Stimulated activated naive CD8-positive, alpha-beta T cell treated with anti-CD3 and anti-CD28 coated beads, Interleukin-15, Interleukin-2, amounts not matched to agents 100 ng/mL and 50 ng/mL, for 24 hours (primary cell): ENCODE measurements around the gene GPR37L1.

ENCODE experiments used
- H3K27ac Mint-ChIP-seq: one replicate; pipeline ENCODE4 v1.8.0; 2021; ENCODE audit warnings: mild to moderate bottlenecking, mixed read lengths
- H3K27me3 Mint-ChIP-seq: one replicate; pipeline ENCODE4 v1.8.0; 2021; ENCODE audit warnings: mixed read lengths
- H3K36me3 Mint-ChIP-seq: one replicate; pipeline ENCODE4 v1.8.0; 2021; ENCODE audit warnings: low read depth, mixed read lengths
- H3K4me1 Mint-ChIP-seq: one replicate; pipeline ENCODE4 v1.8.0; 2021; ENCODE audit warnings: low read depth, mixed read lengths
- H3K4me3 Mint-ChIP-seq: one replicate; pipeline ENCODE4 v1.8.0; 2021; ENCODE audit warnings: mild to moderate bottlenecking, mixed read lengths
- H3K9me3 Mint-ChIP-seq: one replicate; pipeline ENCODE4 v1.8.0; 2021; ENCODE audit warnings: mixed read lengths

GPR37L1 gene

GRCh38 chr1:202153284-202153683 is 30.6 kb downstream of the GPR37L1 start:
- Mint-ChIP-seq H3K9me3 (no peaks in the 10 kb centered on the region), H3K4me3 (no peak overlapping the region), H3K4me1 (peaks cover 55% of the 10 kb centered on the region), H3K27ac (peak overlapping the region; percentile 26), H3K27me3 (no peaks in the 10 kb centered on the region), H3K36me3 (peaks cover 90% of the 10 kb centered on the region)

- H3K36me3 Mint-ChIP-seq: peaks cover 91% of the 10 kb centered on the region
- H3K4me3 Mint-ChIP-seq: peak overlapping the region; percentile 74
- no peaks in the 10 kb centered on the region for H3K9me3 Mint-ChIP-seq
- peaks cover 61% of the 10 kb centered on the region for H3K4me1 Mint-ChIP-seq
- H3K27ac Mint-ChIP-seq: peak overlapping the region; percentile 87
- H3K27me3 Mint-ChIP-seq: no peaks in the 10 kb centered on the region
These were observed 31.5 kb downstream of the GPR37L1 start for GRCh38 chr1:202154148-202154765.

DNA sequence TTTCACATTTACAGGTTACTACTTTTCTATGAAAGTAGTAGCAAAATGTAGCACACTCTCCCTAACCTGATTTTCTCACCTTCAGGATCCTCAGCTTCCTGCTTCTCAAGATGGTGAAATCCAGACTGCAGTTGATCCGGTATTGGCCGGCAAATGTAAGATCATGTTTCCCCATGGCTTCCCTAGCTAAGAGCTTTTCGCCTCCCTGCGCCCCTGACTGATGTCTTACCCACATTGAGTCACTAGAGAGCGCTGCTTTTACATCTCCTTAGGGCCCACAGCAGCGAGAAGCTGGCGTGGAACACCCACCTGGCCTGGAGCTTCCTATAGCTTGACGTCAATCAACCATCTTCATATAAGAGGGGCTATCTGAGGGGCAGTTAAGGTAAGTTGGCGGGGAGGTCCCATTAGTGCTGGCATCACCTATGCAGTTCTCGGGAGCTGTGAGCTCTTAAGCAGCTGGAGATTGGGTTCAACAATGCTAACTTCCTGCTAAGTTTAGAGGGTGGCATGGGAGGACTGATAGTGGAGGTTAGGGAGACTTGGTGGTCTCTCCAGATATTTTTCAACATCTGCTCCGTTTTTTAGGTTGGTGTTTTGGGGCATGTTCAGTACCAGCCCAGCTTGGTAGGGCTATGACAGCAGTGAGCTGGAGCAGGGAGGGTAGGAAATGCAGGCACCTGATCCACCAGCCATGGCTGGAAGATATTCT is 32.2 kb downstream of the GPR37L1 start:
- peaks cover 65% of the 10 kb centered on the region for H3K4me1 Mint-ChIP-seq
- H3K9me3 Mint-ChIP-seq: no peaks in the 10 kb centered on the region
- peak overlapping the region; percentile 74 for H3K4me3 Mint-ChIP-seq
- peak overlapping the region; percentile 87 for H3K27ac Mint-ChIP-seq
- H3K27me3 Mint-ChIP-seq: no peaks in the 10 kb centered on the region
- H3K36me3 Mint-ChIP-seq: peaks cover 92% of the 10 kb centered on the region

GRCh38 chr1:202155478-202156021 is 32.8 kb downstream of the GPR37L1 start:
- Mint-ChIP-seq H3K36me3 (peaks cover 91% of the 10 kb centered on the region), H3K4me1 (peaks cover 65% of the 10 kb centered on the region), H3K9me3 (no peaks in the 10 kb centered on the region), H3K27ac (peak overlapping the region; percentile 81), H3K27me3 (no peaks in the 10 kb centered on the region), H3K4me3 (peak overlapping the region; percentile 74)

GRCh38 chr1:202156590-202156989 is 33.9 kb downstream of the GPR37L1 start:
- H3K4me1 Mint-ChIP-seq: peaks cover 68% of the 10 kb centered on the region
- no peaks in the 10 kb centered on the region for H3K9me3 Mint-ChIP-seq
- peaks cover 81% of the 10 kb centered on the region for H3K36me3 Mint-ChIP-seq
- H3K4me3 Mint-ChIP-seq: peak overlapping the region; percentile 99
- peak overlapping the region; percentile 81 for H3K27ac Mint-ChIP-seq
- no peaks in the 10 kb centered on the region for H3K27me3 Mint-ChIP-seq

- H3K4me1 Mint-ChIP-seq: peaks cover 82% of the 10 kb centered on the region
- H3K4me3 Mint-ChIP-seq: peak overlapping the region; percentile 99
- H3K27me3 Mint-ChIP-seq: no peaks in the 10 kb centered on the region
- H3K27ac Mint-ChIP-seq: peak overlapping the region; percentile 85
- H3K9me3 Mint-ChIP-seq: no peaks in the 10 kb centered on the region
- H3K36me3 Mint-ChIP-seq: peaks cover 72% of the 10 kb centered on the region
These were observed 35.2 kb downstream of the GPR37L1 start for GRCh38 chr1:202157945-202158344.

DNA sequence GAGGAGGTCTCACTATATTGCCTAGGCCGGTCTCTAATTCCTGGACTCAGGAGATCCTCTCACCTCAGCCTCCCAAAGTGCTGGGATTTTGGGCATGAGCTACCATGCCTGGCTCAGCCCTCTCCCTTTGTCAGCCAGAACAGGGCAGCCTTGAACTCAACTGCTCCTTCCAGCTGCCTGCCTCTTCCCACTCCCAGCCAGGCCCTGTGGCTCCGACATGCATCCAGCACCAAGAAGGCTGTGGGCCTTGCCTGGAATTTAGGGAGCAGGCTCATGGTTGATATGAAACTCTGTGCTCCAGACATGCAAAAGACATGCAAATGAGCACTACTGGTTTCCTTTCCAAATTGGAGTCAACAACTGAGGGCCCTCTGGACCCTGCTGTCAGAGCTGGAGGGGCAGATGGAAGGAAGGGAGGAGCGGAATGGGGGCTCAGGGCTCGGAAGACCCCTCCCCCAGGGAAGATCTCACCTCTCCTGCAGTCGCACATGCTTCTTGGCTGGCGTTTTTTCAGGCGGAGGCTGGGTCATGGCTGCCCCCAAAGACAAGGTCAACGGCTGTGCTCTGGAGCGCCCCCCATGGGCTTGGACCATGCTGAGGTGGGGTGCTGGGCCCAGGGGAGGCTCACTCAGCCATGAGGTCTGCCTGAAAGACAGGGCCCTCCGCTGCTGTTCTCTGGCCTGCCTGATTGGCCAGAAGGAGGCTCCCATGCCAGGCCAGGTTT is 36.3 kb downstream of the GPR37L1 start:
- Mint-ChIP-seq H3K9me3 (no peaks in the 10 kb centered on the region), H3K27ac (peak overlapping the region; percentile 100), H3K36me3 (peaks cover 63% of the 10 kb centered on the region), H3K4me1 (peaks cover 84% of the 10 kb centered on the region), H3K4me3 (peak overlapping the region; percentile 99), H3K27me3 (no peaks in the 10 kb centered on the region)

- Mint-ChIP-seq H3K9me3 (no peaks in the 10 kb centered on the region), H3K4me1 (peaks cover 87% of the 10 kb centered on the region), H3K36me3 (peaks cover 56% of the 10 kb centered on the region), H3K4me3 (peak overlapping the region; percentile 99), H3K27ac (peak overlapping the region; percentile 100), H3K27me3 (no peaks in the 10 kb centered on the region)
These were observed 37.0 kb downstream of the GPR37L1 start for GRCh38 chr1:202159534-202160371.

- peaks cover 49% of the 10 kb centered on the region for H3K36me3 Mint-ChIP-seq
- H3K27ac Mint-ChIP-seq: peak within 1 kb of the TSS; percentile 100
- peak within 1 kb of the TSS; percentile 99 for H3K4me3 Mint-ChIP-seq
- H3K4me1 Mint-ChIP-seq: peaks cover 87% of the 10 kb centered on the region
- no peaks in the 10 kb centered on the region for H3K9me3 Mint-ChIP-seq
- H3K27me3 Mint-ChIP-seq: no peaks in the 10 kb centered on the region
These were observed 37.7 kb downstream of the GPR37L1 start, which contains the start of gene PTPN7 for GRCh38 chr1:202160377-202160940. Gene PTPN7 (minus strand): TSS chr1:202160602. CDS start chr1:202159402, 1,200 bp downstream.

- H3K4me3 Mint-ChIP-seq: peak overlapping the region; percentile 99
- peak overlapping the region; percentile 100 for H3K27ac Mint-ChIP-seq
- peaks cover 86% of the 10 kb centered on the region for H3K4me1 Mint-ChIP-seq
- no peaks in the 10 kb centered on the region for H3K9me3 Mint-ChIP-seq
- H3K27me3 Mint-ChIP-seq: no peaks in the 10 kb centered on the region
- H3K36me3 Mint-ChIP-seq: peaks cover 39% of the 10 kb centered on the region
These were observed 38.7 kb downstream of the GPR37L1 start for GRCh38 chr1:202161151-202162046.

DNA sequence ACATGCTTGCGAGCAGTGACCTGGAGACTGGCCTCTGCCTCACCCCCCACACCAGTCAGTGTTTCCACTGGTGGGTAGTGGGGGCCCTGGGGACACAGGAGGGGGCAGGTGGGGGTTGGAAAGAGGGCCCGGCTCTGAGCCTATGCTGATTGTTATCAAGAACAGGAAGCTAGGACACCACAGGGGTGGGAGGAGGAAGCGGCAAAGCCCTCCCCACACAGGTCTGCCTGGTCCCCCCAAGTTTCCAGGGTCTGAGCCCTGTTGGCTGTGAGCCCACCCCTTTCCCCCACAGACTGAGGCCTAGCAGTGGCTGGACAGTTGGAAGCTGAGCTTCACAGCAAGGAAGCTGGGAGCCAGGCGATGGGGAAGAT is 39.3 kb downstream of the GPR37L1 start:
- peaks cover 89% of the 10 kb centered on the region for H3K4me1 Mint-ChIP-seq
- no peaks in the 10 kb centered on the region for H3K27me3 Mint-ChIP-seq
- peak overlapping the region; percentile 100 for H3K27ac Mint-ChIP-seq
- H3K4me3 Mint-ChIP-seq: peak overlapping the region; percentile 99
- H3K36me3 Mint-ChIP-seq: peaks cover 33% of the 10 kb centered on the region
- H3K9me3 Mint-ChIP-seq: no peaks in the 10 kb centered on the region

DNA sequence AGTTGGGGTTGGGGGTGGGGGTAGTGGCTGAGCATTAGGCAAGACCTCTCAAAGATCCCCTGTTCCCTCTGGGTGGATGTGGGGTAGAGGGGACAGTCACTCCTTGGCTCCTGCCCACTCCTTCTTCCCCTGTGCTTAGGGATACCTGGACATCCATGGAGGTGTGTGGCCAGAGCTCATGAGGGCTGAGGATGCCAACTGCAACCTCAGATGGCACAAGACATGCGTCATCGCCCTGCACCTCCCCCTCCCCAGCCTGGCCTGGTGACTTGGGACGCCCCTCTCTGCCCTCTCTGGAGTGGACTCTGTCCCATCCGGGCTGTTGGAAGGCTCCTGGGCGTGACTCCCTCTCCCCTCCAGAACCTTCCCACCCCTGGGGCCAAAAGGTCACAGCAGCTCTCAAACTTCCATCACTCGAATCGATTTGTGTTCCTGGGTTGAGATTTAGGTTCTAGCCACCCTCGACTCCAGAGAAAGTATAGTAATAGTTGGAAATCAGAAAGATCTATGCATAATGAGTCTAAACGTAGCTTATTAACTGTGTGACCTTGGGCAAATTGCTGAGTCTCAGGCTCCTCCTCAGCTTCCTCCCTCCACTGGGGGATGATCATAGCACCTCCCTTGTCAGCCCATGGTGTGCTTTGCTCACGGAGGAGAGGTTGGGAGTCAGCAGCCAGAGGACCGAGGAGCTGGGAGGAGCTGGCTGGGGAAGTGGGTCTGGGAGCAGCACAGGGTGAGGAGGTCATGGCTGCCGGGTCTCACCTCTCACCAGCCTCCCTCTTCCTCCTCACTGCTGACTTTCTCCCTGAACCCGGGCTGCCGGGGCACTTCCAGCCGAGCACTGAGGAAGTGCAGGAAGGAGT is 39.9 kb downstream of the GPR37L1 start:
- H3K4me3 Mint-ChIP-seq: peak overlapping the region; percentile 99
- H3K27ac Mint-ChIP-seq: peak overlapping the region; percentile 100
- no peaks in the 10 kb centered on the region for H3K9me3 Mint-ChIP-seq
- peaks cover 28% of the 10 kb centered on the region for H3K36me3 Mint-ChIP-seq
- H3K27me3 Mint-ChIP-seq: no peaks in the 10 kb centered on the region
- H3K4me1 Mint-ChIP-seq: peaks cover 87% of the 10 kb centered on the region
